Fibroblast of mammary gland (primary cell): ENCODE data around the gene RNF112.

ENCODE experiments used
- DNase-seq: peaks from one replicate; pipeline ENCODE4 v3.0.0-alpha.2; 2010; ENCODE audit warnings: low read depth
- H3K4me3 ChIP-seq: 2 replicates; pipeline ENCODE4 v1.5.1; 2011; ENCODE audit warnings: low read depth, mild to moderate bottlenecking, low read length, moderate library complexity; ENCODE audit not compliant: control insufficient read depth
- TF ChIP-seq, protein P1 (sequence below): conservative IDR thresholded peaks from 2 replicates; pipeline ENCODE4 v1.5.1; 2011; ENCODE audit warnings: low read depth, low read length, inconsistent platforms; ENCODE audit not compliant: control insufficient read depth, insufficient read depth

Gene RNF112

DNA sequence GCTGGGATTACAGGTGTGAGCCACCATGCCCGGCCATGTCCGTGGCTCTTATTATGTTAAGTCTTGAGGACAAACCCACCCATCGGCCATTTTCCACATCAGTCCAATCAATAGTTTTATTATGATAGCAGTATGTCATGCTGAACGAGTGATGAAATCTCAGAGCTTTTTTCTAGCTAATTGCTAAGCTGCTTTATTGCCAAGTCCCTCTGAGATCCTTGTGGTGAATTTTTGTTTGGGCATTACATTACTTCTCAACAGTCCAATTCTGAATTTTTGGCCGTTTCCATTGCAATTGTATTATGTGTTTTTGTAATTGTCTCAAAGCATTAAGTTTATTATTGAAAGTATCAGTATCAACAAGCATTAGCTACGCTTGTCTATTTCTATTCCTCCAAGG, 10.9 kb downstream of the RNF112 start:
- H3K4me3 ChIP-seq = no peak overlapping the region
- TF ChIP-seq, protein P1, sequence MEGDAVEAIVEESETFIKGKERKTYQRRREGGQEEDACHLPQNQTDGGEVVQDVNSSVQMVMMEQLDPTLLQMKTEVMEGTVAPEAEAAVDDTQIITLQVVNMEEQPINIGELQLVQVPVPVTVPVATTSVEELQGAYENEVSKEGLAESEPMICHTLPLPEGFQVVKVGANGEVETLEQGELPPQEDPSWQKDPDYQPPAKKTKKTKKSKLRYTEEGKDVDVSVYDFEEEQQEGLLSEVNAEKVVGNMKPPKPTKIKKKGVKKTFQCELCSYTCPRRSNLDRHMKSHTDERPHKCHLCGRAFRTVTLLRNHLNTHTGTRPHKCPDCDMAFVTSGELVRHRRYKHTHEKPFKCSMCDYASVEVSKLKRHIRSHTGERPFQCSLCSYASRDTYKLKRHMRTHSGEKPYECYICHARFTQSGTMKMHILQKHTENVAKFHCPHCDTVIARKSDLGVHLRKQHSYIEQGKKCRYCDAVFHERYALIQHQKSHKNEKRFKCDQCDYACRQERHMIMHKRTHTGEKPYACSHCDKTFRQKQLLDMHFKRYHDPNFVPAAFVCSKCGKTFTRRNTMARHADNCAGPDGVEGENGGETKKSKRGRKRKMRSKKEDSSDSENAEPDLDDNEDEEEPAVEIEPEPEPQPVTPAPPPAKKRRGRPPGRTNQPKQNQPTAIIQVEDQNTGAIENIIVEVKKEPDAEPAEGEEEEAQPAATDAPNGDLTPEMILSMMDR = no peak
- no peak for DNase-seq

DNA sequence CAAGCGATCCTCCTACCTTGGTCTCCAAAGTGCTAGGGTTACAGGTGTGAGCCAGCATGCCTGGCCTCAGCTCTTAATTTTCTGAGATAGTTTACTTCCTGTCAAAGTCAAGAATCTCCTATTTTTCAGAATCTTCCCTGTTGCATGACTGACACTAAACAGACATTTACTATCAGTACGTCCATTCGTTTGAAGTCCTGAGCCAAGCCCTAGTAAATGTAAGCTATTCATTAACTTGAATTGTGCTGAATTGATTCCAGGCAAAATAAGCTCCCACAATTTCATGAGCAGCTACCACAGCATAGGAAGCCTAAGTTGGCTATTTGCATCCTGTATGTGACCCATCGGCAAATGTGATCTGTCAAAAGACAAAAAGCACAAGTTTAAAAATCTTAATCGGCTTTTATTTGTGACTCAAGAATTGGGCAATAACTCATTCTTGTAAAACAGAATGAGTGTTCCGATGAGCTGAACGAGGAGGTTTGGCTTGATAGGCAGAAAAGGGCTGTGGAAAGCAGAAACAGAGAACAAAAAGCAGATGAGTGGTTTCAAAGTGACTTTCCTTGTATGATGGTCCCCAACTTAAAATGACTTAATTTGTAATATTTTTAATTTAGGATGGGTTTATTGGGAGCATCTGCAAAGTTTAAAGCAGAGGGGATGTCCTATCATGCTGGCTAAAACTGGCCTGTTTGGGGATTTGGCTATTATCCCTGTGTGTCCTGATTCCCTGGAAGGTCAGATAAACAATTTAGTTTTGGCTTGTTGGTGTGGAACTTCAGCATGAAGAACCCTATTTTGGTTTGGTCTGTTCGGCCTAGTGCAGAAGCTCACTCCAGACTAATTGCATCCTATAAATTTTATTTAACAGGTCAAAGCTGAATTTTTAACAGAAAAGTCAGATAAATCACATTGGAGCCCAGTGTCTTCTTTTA, 14.2 kb downstream of the RNF112 start:
- no peak overlapping the region for H3K4me3 ChIP-seq
- TF ChIP-seq, protein P1 = no peak
- DNase-seq = peak; percentile 72

DNA sequence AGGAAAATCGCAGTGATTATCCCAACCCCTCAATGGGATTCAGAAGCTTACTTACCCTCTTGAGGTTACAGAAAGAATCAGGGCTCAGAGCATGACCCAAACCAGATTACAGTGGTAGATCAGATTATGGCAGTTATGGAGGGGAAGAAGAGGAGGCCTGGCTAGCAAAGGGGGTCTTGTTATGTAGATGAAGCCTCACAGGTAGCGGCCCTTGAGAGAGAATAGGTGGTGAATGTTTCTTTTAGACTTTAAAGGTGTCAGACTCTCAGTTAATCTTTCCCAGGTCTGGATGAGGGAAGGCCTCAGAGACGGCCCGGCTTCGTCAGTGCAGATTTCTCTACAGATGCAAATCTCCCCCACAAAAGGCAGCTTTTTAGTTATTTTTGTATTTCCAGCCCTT, 15.6 kb downstream of the RNF112 start:
- TF ChIP-seq, protein P1 = no peak
- no peak overlapping the region for H3K4me3 ChIP-seq
- DNase-seq = no peak

DNA sequence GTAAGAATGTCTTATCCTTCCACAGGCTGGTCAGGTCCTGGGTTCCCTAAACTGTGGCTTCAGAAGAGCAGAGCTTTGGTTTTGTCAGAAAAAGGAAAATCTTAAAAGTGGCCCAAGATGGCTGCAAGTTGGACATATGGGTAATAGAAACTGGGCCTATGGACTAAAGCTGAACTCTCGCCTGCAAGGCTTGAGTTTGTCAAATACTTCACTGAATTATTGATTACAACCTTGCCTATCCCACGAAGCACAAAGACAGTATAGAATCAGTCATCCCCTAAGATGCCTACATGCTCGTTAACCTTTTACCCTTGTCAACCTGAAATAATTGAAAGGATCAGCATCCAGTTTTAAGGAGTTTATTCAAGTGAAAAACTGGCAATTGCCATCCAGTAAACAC, 20.7 kb downstream of the RNF112 start:
- H3K4me3 ChIP-seq = no peak overlapping the region
- TF ChIP-seq, protein P1 = no peak
- no peak for DNase-seq

DNA sequence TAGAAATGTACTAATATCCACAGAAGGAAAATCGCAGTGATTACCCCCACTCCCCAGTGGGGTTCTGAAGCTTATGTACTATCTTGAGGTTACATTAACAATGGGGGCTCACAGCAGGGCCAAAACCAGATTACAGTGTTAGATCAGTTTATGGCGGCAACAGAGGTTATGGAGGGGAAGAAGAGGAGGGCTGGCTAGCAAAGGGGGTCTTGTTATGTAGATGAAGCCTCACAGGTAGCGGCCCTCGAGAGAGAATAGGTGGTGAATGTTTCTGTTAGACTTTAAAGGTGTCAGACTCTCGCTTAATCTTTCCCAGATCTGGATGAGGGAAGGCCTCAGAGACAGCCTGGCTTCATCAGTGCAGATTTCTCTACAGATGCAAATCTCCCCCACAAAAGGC, 22.2 kb downstream of the RNF112 start:
- TF ChIP-seq, protein P1 = no peak
- H3K4me3 ChIP-seq = no peak overlapping the region

DNA sequence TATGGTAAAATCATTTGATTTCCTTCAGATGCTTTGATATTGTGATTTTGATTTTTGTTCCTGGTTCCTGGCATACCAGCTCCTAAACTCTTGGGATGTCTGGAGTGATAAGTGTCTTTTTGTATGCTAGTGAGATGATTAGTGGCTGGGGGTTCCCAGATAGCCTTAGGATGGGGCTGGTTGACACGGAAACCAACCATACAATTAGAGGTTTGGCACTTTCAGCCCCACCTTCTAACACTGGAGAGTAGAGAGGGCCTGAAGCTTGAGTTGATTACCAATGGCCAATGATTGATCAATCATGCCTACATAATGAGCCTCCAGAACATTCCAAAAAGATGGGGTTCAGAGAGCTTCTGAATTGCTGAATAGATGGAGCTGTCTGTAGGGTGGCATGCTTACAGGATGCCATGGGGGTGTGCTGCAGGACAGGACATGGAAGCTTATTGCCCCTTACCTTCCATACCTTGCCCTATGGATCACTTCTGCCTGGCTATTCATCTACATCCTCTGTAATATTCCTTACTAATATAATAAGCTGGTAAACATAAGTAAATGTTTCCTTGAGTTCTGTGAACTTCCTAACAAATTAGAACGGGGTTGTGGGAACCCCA, 22.8 kb downstream of the RNF112 start:
- TF ChIP-seq, protein P1 = no peak
- no peak overlapping the region for H3K4me3 ChIP-seq
- no peak for DNase-seq

More for the DNA sequence above, 22.2 kb downstream of the RNF112 start:
- no peak for DNase-seq
